GM18520 (cell line): ENCODE measurements around the gene SLFN12L.
"Not testable (repeated sequence)": the region's sequence is repeated elsewhere in the genome, so short reads cannot be mapped to it uniquely, and the experiment has no call there.

Experiments used
- ATAC-seq: cut with Tn5 transposase; IDR thresholded peaks from one replicate; pipeline ENCODE4 v1.9.1; 2021; ENCODE audit not compliant: unreplicated experiment

SLFN12L gene

DNA sequence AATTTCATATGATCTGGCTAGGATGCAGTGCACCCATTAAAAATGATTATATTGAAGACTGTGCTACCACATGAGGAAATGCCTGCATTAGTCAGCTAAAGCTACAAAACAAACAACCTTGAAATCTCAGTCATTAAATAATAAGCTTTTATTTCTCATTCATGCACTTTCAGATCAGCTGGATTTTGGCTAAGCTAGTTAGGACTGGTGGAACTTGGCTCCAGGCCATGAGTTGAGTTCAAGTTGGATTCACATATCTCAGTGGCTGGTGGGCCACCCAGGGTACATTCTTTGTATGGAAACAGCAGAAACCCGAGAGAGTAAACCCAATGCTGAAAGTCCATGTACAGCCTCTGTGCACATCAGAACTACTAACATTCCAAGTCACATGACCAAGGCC, 6.4 kb upstream of the SLFN12L start:
- no peak for ATAC-seq

DNA sequence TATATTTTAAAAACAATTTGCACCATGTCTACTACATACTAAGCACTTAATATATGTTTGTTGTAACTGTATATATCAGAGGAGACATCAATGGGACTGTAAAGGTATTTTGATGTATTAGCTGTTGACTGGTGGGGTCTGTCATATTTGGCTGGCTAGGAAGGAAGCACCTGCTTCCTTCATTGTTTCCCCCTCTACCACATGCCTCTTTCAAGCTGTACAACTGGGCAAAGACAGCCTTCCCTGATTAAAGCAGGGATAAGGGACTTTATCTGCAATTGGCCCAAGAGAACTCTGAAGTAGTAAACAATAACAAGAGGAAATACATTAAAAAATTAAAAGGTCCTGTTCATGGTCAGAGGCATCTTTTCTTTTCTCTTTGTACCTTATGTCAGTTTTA, 5.5 kb upstream of the SLFN12L start:
- no peak for ATAC-seq

DNA sequence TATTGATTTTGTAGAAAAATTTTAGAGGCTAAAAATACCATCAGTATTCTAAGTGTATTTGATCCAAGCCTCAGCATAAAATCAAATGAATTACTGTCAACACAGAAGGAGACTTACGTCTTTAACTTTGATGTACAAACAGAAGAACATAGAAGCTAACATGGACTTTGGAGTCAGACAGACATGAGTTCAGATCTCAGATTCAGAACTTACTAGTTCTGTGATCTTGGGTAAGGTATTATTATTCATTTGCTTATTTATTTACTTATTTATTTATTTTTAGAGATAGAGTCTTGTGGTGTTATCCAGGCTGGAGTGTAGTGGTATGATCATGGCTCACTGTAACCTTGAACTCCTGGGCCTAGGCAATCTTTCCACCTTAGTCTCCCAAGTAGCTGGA, 4.0 kb upstream of the SLFN12L start:
- no peak for ATAC-seq

DNA sequence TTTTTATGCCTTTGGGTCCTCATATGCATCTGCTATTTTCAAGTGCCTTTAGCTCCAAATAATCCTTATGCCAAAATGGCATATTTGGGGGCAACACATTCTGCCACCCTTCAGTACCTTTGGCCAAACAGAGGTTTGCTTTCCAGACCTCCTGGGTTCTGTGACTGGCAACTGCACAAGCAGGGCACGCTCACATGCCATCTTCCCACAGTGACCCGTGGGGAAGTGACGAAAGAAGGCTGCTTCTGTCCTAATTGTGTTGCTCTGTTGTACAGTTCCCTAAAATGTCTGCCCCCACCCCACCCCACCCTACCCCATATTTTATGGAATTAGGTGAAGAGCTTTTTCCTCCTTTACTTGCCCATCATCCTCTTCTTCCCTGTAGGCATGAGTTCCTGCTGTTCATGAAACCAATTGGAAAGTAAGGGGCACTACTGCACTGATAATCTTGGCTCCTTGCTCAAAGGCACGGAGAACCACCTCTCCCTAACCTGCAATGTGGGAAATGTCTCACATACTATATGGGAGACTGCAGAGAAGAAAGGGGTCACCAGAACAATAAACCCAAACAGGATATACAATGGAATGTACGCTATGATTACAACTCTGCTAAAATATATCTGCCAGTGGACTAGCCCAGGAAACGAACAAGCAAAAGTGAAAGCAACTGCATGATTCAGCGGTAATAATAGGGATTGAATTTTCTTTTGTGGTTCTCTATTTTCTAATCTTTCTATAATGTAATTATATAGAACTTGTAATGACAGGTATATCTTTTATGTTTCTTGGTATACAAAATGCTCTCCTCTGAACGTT, 3.3 kb upstream of the SLFN12L start:
- ATAC-seq: no peak

DNA sequence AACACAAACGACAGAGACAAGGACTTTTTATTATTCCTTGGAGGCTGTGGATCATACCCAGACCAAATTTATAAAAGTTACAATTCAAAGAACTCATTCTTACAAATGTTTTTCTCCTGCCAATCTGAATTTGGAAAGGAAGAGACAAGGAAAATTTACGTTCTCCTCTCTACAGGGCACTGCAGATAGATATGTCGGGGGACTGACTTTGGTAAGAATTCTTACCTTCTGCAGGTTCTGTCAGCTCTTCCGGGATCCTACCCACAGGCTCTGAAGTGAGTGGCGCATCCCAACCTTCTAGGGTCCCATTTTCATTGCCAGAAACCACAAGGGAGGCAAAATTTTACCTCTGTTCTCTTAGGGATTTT, 2.2 kb upstream of the SLFN12L start:
- ATAC-seq: no peak

DNA sequence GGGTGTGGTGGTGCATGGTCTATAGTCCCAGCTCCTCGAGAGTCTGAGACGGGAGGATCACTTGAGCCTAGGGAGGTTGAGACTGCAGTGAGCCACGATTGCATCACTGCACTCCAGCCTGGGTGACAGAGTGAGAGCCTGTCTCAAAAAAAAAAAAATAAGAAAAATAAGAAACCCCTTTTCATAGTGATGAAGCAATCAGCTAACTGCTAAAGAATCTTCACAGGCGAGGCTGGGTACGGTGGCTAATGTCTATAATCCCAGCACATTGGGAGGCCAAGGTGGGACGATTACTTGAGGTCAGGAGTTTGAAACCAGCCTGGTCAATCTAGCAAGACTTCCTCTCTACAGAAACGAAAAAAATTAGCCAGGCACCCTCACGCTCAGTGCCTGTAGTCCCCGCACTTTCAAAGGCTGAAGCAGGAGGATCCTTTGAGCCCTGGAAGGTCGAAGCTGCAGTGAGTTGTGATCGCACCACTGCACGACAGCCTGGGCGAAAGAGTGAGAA, 760 bp downstream of the SLFN12L start:
- ATAC-seq: no peak

DNA sequence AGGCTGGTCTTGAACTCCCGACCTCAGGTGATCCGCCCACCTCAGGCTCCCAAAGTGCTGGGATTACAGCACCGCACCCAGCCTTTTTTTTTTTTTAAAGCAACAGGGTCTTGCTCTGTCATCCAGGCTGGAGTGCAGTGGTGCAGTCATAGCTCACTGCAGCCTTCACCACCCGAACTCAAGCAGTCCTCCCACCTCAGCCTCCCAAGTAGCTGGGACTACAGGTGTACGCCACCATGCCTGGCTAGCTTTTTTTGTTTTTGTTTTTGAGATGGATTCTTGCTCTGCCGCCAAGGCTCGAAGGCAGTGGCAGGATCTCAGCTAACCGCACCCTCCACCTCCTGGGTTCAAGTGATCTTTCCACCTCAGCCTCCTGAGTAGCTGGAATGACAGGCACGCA, 2.1 kb downstream of the SLFN12L start:
- not testable (repeated sequence) for ATAC-seq

DNA sequence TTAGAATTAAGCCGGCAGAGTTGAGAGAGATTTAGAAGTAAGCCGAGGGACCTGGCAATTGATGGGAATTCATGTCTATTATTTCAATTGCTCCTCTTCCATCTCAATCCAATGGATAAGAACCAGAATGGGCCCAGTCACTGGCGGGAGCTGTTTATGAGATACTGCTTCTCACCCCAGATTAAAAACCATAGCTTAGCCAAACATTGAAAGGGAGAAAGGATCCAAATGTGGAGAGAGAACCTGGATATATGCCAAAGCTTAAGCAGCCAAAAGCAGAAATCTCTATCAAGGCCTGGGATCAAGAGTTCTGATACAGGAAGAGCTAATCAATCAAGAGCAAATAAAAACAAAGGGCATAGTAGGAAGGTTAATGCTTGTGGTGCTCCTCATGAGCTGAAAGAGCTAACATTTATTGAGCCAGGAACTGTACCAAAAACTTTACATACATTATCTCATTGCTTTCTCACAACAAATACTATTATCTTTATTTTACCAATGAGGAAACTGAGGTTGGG, 2.8 kb downstream of the SLFN12L start:
- ATAC-seq: no peak

DNA sequence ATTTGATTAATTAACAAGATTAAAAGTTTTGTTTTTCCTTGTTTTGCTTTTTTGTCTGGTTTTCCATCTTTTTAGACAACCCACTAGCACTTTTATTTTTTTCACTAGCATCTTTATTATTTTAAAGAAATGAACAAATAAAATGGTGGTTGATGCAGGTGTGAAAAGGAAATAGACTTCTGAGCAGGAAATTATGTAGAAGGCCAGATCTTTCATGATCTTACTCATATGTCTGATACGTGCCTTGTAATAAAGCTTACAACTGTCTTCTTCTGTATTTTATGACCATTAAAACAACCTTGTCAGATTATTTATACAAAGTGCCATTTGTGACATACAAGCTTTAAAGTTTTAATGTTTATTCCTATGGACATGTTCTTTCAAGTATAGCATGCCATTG, 6.3 kb downstream of the SLFN12L start:
- no peak for ATAC-seq

DNA sequence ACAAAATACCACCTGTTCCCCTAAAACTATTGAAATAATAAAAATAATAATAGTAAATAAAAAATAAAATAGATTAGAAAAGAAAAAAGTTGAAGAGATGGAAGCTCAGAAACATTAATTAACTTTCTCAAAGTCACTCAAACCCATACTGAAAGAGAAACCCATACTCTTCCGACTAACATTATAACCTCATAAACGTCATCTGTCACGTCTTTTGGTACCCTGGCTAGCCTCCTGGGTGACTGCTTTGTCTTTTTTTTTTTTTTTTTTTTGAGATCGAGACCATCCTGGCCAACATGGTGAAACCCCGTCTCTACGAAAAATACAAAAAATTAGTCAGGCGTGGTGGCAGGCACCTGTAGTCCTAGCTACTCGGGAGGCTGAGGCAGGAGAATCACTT, 7.6 kb downstream of the SLFN12L start:
- no peak for ATAC-seq

DNA sequence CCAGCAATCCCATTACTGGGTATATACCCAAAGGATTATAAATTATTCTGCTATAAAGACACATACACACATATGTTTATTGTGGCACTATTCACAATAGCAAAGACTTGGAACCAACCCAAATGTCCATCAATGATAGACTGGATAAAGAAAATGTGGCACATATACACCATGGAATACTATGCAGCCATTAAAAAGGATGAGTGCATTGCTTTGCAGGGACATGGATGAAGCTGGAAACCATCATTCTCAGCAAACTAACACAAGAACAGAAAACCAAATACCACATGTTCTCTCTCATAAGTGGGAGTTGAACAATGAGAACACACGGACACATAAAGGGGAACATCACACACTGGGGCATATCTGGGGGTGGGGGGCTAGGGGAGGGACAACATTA, 8.2 kb downstream of the SLFN12L start:
- ATAC-seq: not testable (repeated sequence)

DNA sequence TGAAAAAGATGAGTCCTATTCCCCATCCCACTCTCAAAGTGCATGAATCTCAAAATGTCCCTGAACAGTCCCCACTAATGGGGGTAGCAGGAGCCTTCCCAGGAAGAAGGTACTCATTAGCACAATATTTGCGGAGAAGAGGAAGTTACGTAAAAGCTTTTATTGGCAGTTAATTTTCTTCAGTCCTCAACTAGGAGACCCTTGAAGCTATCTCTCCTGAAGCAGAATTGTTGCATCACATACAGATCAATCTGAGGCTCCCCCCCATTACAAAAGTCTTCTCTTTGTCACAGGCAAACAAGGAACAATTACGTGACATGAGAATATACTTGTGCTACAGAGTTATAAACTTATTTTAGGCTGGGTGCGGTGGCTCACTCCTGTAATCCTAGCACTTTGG, 14.2 kb downstream of the SLFN12L start:
- no peak for ATAC-seq

DNA sequence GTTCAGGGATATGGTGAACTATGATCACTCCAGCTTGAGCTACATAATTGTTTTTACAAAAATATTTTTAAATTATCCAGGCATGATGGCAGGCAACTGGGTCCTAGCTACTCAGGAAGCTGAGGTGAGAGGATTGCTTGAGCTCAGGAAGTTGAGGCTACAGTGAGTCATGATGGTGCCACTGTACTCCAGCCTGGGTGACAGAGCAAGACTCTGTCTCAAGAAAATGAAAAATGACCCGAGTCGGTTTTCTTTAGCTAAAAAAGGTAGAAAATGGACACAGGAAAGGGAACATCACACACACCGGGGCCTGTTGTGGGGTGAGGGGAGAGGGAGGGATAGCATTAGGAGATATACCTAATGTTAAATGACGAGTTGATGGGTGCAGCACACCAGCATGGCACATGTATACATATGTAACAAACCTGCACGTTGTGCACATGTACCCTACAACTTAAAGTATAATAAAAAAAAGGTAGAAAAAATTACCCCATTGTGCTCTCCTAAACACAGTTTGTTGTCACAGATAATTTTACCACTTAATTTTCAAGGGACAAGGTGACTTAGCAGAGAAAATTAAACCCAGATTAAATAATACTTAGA, 15.7 kb downstream of the SLFN12L start:
- ATAC-seq: not testable (repeated sequence)

DNA sequence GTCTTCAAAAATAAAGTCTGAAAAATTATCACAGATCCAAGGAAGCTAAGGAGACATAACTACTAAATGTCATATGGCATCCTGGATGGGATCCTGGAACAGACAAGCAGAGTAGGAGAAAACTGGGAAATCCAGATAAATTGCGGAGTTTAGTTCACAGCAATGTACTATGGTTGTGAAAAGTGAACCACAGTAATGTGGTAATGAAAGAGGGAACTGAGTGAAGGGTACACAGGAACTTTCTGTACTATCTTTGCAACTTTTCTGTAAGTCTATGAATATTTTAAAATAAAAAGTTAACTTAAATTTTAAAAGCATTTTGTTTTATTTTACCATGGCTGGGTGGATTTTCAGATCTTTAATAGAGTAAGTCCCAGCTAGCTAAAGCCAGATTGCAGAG, 16.3 kb downstream of the SLFN12L start:
- ATAC-seq: no peak

DNA sequence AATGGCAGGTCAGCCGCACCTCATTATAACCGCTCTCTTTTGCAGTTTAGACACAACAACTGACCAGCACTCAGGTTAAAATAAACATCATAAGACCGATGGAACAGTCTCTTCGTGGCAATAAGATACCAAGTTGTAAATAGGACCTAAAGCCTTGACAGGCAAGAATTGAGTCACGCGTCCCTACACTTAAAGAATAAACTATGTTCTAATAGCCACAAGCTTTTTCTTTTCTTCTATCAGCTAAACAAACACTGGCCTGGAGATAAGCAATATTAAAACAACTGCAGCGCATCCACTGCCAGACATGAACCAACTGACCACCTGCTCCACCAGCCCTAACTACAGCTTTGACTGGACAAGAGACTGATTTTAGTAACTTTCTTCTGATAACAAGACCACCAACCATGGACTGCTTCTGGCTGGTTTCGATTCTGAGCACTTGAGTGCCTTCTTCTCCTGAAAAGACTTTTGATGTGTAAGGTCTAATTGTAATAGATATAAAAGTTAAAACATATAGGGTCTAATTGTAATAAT, 17.5 kb downstream of the SLFN12L start:
- no peak for ATAC-seq

DNA sequence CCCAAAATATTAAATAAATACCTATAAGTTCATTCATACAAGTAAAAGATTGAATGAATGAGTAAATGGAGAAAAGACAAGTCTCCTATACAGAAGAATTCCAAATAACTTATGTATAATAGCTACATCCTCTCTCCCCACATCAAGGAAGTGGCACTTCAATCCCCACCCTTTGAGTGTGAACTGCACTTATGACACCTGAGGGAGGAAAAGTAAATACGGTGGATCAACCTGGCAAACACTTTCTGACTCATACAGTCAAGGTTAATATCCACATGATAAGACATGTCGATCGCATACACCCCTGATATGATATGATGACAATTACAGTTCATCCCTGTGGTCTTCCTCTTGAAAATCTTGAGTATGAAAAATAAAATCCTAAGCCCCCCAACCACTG, 18.0 kb downstream of the SLFN12L start:
- ATAC-seq: no peak

DNA sequence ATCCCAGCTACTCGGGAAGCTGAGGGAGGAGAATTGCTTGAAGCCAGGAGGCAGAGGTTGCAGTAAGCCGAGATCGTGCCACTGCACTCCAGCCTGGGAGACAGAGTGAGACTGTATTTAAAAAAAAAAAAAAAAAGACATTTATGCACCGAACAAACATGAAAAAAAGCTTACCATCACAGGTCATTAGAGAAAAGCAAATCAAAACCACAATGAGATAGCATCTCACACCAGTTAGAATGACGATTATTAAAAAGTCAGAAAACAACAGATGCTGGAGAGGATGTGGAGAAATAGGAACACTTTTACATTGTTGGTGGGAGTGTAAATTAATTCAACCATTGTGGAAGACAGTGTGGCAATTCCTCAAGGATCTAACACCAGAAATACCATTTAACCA, 19.0 kb downstream of the SLFN12L start:
- not testable (repeated sequence) for ATAC-seq

DNA sequence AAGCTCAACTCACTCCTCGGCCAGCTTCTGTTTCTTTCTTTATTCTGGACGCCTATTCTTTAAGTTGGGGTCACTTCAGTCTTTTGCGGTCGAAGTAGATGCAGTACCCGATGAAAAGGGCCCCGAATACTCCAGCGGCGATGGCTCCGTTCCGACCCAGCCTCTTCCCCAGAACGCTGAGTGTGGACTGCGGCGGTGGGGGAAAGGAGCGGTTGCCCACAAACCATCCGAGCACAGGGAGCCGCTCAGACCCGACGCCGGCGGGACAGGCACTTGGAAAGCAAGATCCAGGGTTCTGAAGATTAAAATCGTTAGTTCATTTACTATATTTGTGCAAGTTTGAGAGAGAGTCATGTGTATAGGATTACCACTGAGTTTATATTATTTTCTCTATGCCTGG, 22.5 kb downstream of the SLFN12L start:
- ATAC-seq: no peak

DNA sequence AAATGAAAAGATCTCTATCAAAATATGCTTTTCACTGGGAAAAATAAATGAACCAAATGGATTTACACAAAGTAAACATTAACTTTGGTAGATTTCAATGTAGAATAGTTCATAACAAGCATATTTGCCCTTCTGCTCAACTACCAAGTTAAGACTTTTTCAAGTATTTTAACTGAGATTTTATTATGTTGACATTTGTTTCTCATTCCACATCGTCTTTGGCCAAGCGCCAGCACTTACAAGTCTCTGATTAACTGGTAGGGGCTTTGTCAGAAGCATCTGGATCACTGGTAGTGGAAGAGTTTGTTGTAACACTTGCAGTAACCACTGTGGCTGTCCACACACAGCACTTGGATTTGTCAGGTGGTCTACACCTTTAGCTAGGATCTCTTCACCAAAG, 22.9 kb downstream of the SLFN12L start:
- ATAC-seq: no peak

DNA sequence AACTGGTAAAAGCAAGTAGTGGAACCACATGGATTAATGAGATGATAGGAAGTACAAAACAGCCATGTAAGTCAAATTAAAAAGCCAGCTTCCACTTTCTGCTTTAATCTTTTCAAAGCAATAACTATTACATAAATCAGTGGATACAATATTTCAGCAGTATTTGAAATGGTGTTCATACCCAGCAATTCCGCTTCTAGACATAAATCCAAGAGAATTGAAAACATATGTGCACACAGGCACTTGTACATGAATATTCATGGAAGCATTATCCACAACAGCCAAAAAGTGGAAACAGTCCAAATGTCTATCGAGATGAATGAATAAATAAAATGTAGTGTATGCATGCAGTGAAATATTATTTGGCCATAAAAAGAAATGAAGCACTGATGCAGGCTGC, 27.4 kb downstream of the SLFN12L start:
- no peak for ATAC-seq

DNA sequence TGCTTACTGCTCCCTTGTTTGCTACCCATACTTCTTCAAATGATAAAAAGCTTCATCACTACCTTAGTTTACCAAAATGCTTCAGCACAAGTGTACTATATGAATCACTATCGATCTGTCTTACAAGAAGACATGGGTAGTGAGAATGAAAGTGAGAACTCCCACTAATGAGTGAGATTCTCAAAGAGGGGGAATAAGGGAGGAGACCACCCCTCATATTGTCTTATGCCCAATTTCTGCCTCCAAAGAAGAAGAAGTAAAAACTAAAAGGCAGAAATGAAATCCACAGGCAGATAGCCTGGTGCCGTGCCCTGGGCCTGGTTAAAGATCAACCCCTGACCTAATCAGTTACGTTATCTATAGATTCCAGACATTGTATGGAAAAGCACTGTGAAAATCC, 29.8 kb downstream of the SLFN12L start:
- ATAC-seq: not testable (repeated sequence)

DNA sequence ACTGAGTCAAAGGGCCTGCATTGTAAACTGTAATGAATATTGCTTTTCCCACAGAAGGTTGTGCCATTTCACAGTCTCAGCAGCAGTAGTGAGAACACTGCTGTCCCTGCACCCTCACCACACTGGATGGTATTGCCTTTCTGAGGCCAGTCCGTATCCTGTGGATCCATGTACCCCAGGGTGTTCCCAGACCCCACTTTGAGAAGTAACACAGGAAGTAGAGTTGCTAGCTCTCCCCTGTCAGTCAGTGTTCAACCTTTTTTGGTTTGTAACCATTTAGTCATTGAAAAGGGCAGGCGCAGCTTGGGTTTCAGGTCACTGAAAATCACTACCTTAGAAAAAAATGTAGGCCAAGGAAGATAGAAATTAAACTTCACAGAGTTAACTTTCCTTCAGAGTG, 37.9 kb downstream of the SLFN12L start:
- ATAC-seq: no peak
